PC-3 (cell line): ENCODE results near the gene PLXNB3. TPM values are rescaled to one million over a fixed set of nuclear protein-coding genes. Genes with fewer than 3 reads are reported as not detected.

Experiments
- ATAC-seq: fragments of 200-7000 bp; cut with Tn5 transposase; 2 replicates; pipeline ENCODE4 v1.9.1; 2020; ENCODE audit warnings: mild to moderate bottlenecking, moderate library complexity
- BruUV-seq: library from RNA; stranded (reverse); fragments of 400-500 nt; replicated peaks from 2 replicates; lab custom pipeline; 2021; lab: Mats Ljungman, UMichigan
- CTCF ChIA-PET: fragments of 300-600 bp; sonication (Branson Sonifier 250); formaldehyde crosslinking; loops from one replicate; lab custom pipeline; 2022; ENCODE audit warnings: antibody characterized with exemption; lab: Charles Lee
- POLR2A ChIA-PET: fragments of 300-600 bp; sonication (Branson Sonifier 250); formaldehyde crosslinking; loops from one replicate; lab custom pipeline; 2022; ENCODE audit warnings: antibody characterized with exemption; ENCODE audit not compliant: unreplicated experiment; lab: Charles Lee
- DNase-seq: peaks from one replicate; pipeline ENCODE4 v3.0.0-alpha.2; 2015
- H2AFZ ChIP-seq: fragments of 300-600 bp; sonication (generic); 2 replicates; pipeline ENCODE4 v1.6.0; 2016; ENCODE audit warnings: antibody characterized with exemption, low read length
- H3F3A ChIP-seq: fragments of 300-600 bp; sonication (generic); one replicate; pipeline ENCODE4 v1.6.0; 2017; ENCODE audit warnings: antibody characterized with exemption, low read length, control low read depth, mild to moderate bottlenecking; ENCODE audit not compliant: unreplicated experiment
- H3K27ac ChIP-seq: fragments of 300-600 bp; sonication (generic); 2 replicates; pipeline ENCODE4 v1.5.1; 2016; ENCODE audit warnings: mild to moderate bottlenecking, low read length
- H3K27me3 ChIP-seq: fragments of 300-600 bp; sonication (generic); 2 replicates; pipeline ENCODE4 v1.6.1; 2016; ENCODE audit warnings: low read length, mixed read lengths
- H3K36me3 ChIP-seq: fragments of 300-600 bp; sonication (generic); 2 replicates; pipeline ENCODE4 v1.6.1; 2016; ENCODE audit warnings: low read depth, mixed run types, low read length, mixed read lengths
- H3K4me1 ChIP-seq: fragments of 300-600 bp; sonication (generic); 2 replicates; pipeline ENCODE4 v1.5.1; 2016; ENCODE audit warnings: low read length; ENCODE audit not compliant: insufficient read depth
- H3K4me2 ChIP-seq: fragments of 300-600 bp; sonication (generic); 2 replicates; pipeline ENCODE4 v1.6.0; 2016; ENCODE audit warnings: low read length
- H3K4me3 ChIP-seq: fragments of 300-600 bp; sonication (generic); 2 replicates; pipeline ENCODE4 v1.5.1; 2016; ENCODE audit warnings: mild to moderate bottlenecking, low read length, mixed read lengths
- H3K79me2 ChIP-seq: fragments of 300-600 bp; sonication (generic); 2 replicates; pipeline ENCODE4 v1.6.1; 2017; ENCODE audit warnings: low read length, mixed read lengths
- H3K9ac ChIP-seq: fragments of 300-600 bp; sonication (generic); 2 replicates; pipeline ENCODE4 v1.6.0; 2016; ENCODE audit warnings: mild to moderate bottlenecking, low read length
- H3K9me2 ChIP-seq: fragments of 300-600 bp; sonication (generic); replicated peaks from 2 replicates; pipeline ENCODE4 v1.6.1; 2016; ENCODE audit warnings: mixed run types, low read length, mixed read lengths
- H3K9me3 ChIP-seq: fragments of 300-600 bp; sonication (generic); 2 replicates; pipeline ENCODE4 v1.6.1; 2016; ENCODE audit warnings: low read length, mixed read lengths
- H4K20me1 ChIP-seq: fragments of 300-600 bp; sonication (generic); 2 replicates; pipeline ENCODE4 v1.6.1; 2016; ENCODE audit warnings: low read length, mixed read lengths
- EZH2 ChIP-seq: fragments of 300-600 bp; sonication (generic); IDR thresholded peaks from one replicate; pipeline ENCODE4 v1.6.1; 2017; ENCODE audit warnings: antibody characterized with exemption, mild to moderate bottlenecking, low read length; ENCODE audit not compliant: unreplicated experiment
- EZH2phosphoT487 ChIP-seq: fragments of 300-600 bp; sonication (generic); IDR thresholded peaks from 2 replicates; pipeline ENCODE4 v1.6.1; 2018; ENCODE audit warnings: mild to moderate bottlenecking, antibody characterized with exemption, low read length, borderline replicate concordance
- intact Hi-C: fragments of 100-400 bp; cut with micrococcal nuclease; formaldehyde crosslinking; loops from 2 replicates; pipeline ENCODE4 v1.9.0; 2023
- total RNA-seq: library from RNA; depleted of rRNA; stranded (reverse); fragments of >200 nt; gene quantifications from 2 replicates; pipeline ENCODE4 v1.2.3, GENCODE V29; 2014
- TF ChIP-seq, protein P1 (sequence below): fragments of 300-600 bp; sonication (generic); conservative IDR thresholded peaks from 2 replicates; pipeline ENCODE4 v1.5.1; 2017; ENCODE audit warnings: antibody characterized with exemption, low read depth, mild to moderate bottlenecking, low read length

The PLXNB3 gene
- total RNA-seq, 1 experiment from 2014 or later: 27.3 TPM

GRCh38 chrX:153799326-153799725, 35.3 kb downstream of the PLXNB3 start:
- no peaks in the 10 kb centered on the region for H3K9me2 ChIP-seq
- DNase-seq (no peak), ATAC-seq (no peak)
- no peak overlapping the region for H2AFZ ChIP-seq
- no peak overlapping the region for H3K9ac ChIP-seq
- H3K36me3 ChIP-seq: peaks cover 8% of the 10 kb centered on the region; the same call in 1 of the 2 replicates
- no peak overlapping the region for H3K4me3 ChIP-seq
- no peak overlapping the region for H3K4me2 ChIP-seq
- no peaks in the 10 kb centered on the region for H3K9me3 ChIP-seq
- ChIA-PET POLR2A (no interaction called here), CTCF (no interaction called here)
- H3F3A ChIP-seq: no peaks in the 10 kb centered on the region
- peaks cover 11% of the 10 kb centered on the region for H3K4me1 ChIP-seq
- H3K27me3 ChIP-seq: no peaks in the 10 kb centered on the region
- no peak for TF ChIP-seq EZH2phosphoT487
- TF ChIP-seq, protein P1, sequence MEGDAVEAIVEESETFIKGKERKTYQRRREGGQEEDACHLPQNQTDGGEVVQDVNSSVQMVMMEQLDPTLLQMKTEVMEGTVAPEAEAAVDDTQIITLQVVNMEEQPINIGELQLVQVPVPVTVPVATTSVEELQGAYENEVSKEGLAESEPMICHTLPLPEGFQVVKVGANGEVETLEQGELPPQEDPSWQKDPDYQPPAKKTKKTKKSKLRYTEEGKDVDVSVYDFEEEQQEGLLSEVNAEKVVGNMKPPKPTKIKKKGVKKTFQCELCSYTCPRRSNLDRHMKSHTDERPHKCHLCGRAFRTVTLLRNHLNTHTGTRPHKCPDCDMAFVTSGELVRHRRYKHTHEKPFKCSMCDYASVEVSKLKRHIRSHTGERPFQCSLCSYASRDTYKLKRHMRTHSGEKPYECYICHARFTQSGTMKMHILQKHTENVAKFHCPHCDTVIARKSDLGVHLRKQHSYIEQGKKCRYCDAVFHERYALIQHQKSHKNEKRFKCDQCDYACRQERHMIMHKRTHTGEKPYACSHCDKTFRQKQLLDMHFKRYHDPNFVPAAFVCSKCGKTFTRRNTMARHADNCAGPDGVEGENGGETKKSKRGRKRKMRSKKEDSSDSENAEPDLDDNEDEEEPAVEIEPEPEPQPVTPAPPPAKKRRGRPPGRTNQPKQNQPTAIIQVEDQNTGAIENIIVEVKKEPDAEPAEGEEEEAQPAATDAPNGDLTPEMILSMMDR: no peak
- no peak for TF ChIP-seq EZH2
- peaks cover 24% of the 10 kb centered on the region for H3K79me2 ChIP-seq
- BruUV-seq: no TSS peak
- H4K20me1 ChIP-seq: no peaks in the 10 kb centered on the region
- H3K27ac ChIP-seq: no peak overlapping the region
- intact Hi-C loops: no loop called here

- H4K20me1 ChIP-seq: no peaks in the 10 kb centered on the region
- H3K9me2 ChIP-seq: no peaks in the 10 kb centered on the region
- H3F3A ChIP-seq: no peaks in the 10 kb centered on the region
- H3K9ac ChIP-seq: no peak overlapping the region
- no peaks in the 10 kb centered on the region for H3K27me3 ChIP-seq
- H3K4me1 ChIP-seq: peaks cover 11% of the 10 kb centered on the region
- POLR2A ChIA-PET: no interaction called here
- no peak overlapping the region for H3K27ac ChIP-seq
- CTCF ChIA-PET: no interaction called here
- H3K79me2 ChIP-seq: peaks cover 15% of the 10 kb centered on the region
- H3K9me3 ChIP-seq: no peaks in the 10 kb centered on the region
- no peak overlapping the region for H3K4me2 ChIP-seq
- no peak for DNase-seq
- no peak for TF ChIP-seq EZH2
- TF ChIP-seq, protein P1: no peak
- no peak for TF ChIP-seq EZH2phosphoT487
- no peak overlapping the region for H2AFZ ChIP-seq
- BruUV-seq: no TSS peak
- H3K36me3 ChIP-seq: peaks cover 8% of the 10 kb centered on the region; the same call in 1 of the 2 replicates
- intact Hi-C loops: no loop called here
- peak; percentile 12; the same call in 1 of the 2 replicates for ATAC-seq
- H3K4me3 ChIP-seq: no peak overlapping the region
These were observed 36.2 kb downstream of the PLXNB3 start for GRCh38 chrX:153800177-153800722.

DNA sequence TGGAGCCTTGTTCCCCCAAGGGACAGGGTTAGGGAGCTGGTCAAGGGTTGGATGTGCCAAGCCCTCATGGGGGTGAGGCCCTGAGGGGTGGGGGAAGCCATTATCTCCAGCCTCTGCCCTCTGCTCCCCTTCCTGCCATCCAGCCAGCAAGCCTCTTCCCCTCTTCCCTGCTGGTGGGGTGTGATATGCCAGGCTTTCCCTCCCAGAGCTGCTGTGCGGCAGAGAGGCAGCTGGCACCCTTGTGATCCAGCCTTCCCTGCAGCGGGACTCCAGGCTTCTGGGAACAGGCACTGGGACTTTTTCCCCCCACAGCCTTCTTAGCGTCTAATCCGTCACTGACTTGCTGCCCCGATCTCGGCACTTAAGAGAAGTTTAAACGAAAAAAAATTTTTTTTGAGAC, 36.7 kb downstream of the PLXNB3 start:
- Histone ChIP-seq H3K9me3 (no peaks in the 10 kb centered on the region), H3K4me3 (no peak overlapping the region), H3K4me1 (peaks cover 6% of the 10 kb centered on the region), H3K27me3 (no peaks in the 10 kb centered on the region), H3K27ac (no peak overlapping the region), H2AFZ (no peak overlapping the region), H3F3A (no peaks in the 10 kb centered on the region), H3K4me2 (no peak overlapping the region), H3K9me2 (no peaks in the 10 kb centered on the region), H4K20me1 (no peaks in the 10 kb centered on the region), H3K9ac (no peak overlapping the region), H3K79me2 (peaks cover 10% of the 10 kb centered on the region), H3K36me3 (peaks cover 8% of the 10 kb centered on the region; the same call in 1 of the 2 replicates)
- TF ChIP-seq EZH2phosphoT487 (no peak), EZH2 (no peak)
- TF ChIP-seq, protein P1: no peak
- BruUV-seq: no TSS peak
- ChIA-PET CTCF (no interaction called here), POLR2A (no interaction called here)
- no peak for DNase-seq
- intact Hi-C loops: no loop called here
- peak; percentile 34; the same call in 1 of the 2 replicates for ATAC-seq
